HG03354 (cell line): ENCODE results near the gene PRDM16.

Experiments
- ATAC-seq: cut with Tn5 transposase; IDR thresholded peaks from one replicate; pipeline ENCODE4 v1.9.1; 2021; ENCODE audit warnings: mild to moderate bottlenecking; ENCODE audit not compliant: unreplicated experiment, poor library complexity, severe bottlenecking

Gene PRDM16

GRCh38 chr1:3474421-3474820, 405.4 kb downstream of the PRDM16 start:
- ATAC-seq = no peak

DNA sequence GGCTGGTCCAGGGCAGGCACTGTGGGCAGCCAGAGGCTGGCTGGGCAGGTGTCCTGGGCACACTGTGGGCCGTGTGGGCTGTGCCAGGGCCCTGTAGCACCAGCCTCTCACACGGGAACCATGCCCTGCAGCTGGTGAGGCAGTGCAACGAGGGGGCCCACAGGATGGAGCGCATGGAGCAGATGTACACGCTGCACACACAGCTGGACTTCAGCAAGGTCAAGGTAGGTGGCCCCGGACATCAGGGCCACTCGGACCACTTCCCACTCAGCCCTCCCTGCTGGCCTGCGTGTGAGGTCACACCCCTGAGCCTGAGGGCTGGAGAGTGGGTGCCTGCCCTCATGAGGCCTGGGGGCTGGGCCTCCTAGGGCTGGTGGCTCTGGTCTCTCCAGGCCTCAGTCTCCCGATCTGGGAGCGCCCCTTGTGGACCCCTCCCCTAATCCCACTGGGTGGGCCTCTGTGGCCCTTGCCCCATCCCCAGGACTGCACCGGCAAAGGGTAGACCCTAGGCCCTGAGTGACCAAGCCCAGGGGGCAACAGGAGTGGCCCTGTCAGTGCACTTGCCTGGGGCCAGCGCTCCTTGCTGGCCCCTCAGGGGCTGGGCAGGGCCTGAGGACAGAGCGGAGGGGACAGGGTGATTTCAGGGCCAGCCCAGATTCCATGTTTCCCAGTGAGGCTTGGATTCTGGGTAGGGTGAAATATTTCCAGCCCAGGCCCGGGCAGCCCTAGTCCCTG, 407.0 kb downstream of the PRDM16 start:
- ATAC-seq = no peak

DNA sequence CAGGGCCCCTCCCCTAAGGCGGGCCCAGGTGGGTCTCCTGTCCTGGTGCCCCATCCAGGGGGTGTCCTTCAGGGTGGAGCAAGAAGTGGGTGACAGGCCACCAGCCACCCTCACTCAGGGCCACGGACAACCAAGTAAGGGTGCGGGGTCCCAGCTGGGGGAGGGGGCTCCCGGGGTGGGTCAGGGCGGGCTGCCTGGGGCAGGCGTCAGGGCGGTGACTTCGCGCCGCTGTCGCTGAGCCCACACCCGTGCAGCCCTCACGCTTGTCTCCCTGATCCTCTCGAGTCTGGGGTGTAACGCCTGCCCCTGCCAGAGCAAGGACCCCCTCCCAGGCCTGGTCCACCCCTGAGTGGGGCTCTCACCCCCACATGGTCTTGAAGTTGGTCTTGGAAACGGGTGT, 407.7 kb downstream of the PRDM16 start:
- no peak for ATAC-seq

- no peak for ATAC-seq
Observed at GRCh38 chr1:3477241-3477995, 408.4 kb downstream of the PRDM16 start.

DNA sequence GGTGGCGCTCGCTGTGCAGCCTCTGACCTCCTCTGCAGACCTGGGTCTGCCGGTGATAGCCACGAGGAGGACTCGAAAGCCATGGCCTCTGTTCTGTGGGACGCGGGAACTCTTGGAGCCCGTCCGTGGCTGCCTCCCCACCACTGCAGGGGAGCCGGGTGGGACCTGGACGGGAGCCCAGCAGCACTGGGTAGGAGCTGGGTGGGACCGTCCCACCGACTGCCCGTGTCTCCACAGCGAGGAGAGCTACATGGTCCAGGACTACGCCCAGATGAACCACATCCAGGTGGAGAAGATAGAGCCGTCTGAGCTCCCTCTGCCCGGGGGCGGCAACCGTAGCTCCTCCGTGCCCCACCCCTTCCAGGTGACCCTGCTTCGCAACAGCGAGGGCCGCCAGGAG, 409.2 kb downstream of the PRDM16 start:
- ATAC-seq = no peak

GRCh38 chr1:3479511-3480368, 410.7 kb downstream of the PRDM16 start:
- no peak for ATAC-seq

GRCh38 chr1:3480369-3480719, 411.3 kb downstream of the PRDM16 start:
- no peak for ATAC-seq

DNA sequence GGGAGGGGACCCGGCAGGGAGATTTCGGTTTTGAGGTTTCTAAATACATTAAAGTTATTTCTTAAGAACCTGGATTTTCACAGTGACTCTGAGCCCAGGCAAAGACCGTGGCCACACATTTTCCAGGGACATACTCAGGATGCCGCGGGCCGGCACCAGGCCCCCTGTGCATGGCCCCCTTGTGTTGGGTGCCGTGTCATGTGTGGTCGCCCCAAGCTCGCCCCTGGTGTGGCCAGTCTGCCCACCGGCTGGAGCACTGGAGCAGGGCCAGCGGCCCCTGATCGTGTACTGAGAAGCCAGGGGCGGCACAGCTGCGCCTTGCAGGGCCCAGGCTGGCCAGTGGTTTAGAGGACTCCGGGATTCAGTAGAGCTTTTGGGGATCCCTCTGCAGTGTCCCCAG, 412.0 kb downstream of the PRDM16 start:
- ATAC-seq = no peak

DNA sequence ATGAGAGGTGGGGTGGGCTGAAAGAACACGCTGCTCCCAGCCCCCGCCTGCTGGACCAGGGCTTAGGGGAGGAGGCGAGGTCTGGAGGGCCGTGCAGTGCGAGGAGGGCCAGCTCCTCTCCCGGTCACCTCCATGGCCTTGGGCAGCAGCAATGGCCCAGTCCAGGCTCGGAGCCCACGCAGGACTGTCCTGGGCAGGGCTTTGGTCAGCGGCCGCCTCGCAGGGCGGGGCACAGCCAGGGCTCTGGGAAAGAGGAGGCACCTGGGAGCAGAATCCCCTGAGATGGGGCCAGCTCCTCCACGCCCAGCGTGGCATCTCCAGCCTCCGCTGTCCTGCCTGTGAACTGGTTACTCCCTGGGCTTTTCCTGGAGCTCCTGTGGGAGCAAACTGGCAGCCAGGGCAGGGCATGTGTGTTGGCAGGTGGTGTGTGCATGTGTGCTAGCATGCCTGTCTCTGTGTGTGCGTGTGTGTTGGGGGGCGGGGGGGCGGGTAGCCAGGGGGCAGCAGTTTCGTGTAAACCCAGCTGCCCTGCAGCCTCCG, 412.9 kb downstream of the PRDM16 start:
- no peak for ATAC-seq

- no peak for ATAC-seq
Observed at GRCh38 chr1:3482378-3482849, 413.4 kb downstream of the PRDM16 start.

GRCh38 chr1:3483380-3483779, 414.4 kb downstream of the PRDM16 start:
- ATAC-seq = no peak

DNA sequence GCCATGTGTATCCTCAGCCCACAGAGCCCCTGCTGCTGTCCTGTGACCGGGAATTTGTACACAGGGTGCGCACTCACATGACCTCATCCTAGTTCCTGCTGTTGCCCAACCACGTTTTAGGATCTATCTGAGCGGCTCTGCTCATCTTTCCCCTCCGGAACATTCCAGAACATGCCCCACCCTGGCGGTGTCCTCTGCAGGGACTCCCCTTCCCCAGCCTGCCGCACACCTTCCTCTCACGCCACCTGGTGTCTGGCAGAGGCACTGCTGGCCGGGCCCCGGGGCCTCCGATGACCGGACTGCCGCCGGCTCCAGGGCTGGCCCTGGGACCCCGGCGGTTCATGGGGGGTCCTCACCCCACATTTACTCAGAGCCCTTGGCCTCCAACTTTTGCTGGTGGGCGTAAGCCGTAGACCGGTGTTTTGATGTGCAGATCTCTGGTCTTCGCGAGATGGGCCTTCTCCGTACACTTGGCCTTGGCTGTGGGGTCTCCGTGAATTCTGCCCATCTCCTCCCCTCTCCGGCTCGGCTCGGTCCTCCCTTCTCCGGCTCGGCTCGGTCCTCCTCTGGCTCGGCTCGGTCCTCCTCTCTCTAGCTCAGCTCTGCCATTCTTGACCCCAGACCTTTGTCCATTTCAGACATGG, 414.9 kb downstream of the PRDM16 start:
- ATAC-seq = no peak

DNA sequence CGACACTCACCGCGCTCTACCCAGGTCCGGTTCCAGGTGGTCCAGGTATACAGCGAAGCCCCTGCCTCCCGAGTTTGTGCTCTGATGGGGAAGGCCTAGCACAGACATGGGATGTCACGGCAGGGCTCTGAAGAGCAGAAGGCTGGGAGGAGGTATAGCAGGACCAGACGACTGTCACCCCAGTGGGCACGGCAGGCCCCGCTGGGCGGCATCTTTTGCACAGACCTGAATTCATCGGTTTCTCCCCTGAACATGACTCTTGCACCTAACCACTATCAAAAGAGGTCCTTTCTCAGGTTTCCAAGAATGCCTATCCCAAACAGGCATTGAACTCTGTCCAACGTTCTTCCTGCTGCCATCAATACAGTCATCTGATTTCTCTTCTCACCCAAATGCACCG, 416.0 kb downstream of the PRDM16 start:
- ATAC-seq = no peak
